H1 (cell line): ENCODE data around the gene CACNG8. TPM values are rescaled to one million over a fixed set of nuclear protein-coding genes. Genes with fewer than 3 reads are reported as not detected.

Source experiments
- CTCF ChIA-PET: fragments of 300-600 bp; sonication (Branson Sonifier 250); formaldehyde crosslinking; loops from one replicate; lab custom pipeline; 2021; ENCODE audit not compliant: partially characterized antibody; lab: Charles Lee
- POLR2A ChIA-PET: fragments of 300-600 bp; sonication (Branson Sonifier 250); formaldehyde crosslinking; loops from one replicate; lab custom pipeline; 2021; ENCODE audit warnings: inconsistent platforms; ENCODE audit not compliant: partially characterized antibody; lab: Charles Lee
- DNase-seq, 2 experiments: peaks; one replicate each; pipeline versions ENCODE4 v3.0.0 to v3.0.0-alpha.2; 2010 to 2022; ENCODE audit warnings: low spot score in 2 of 2, low read depth in 1 of 2, mixed read lengths in 1 of 2
- FAIRE-seq: peaks from 2 replicates; lab custom pipeline; 2011; peaks lifted over from hg19 to GRCh38; lab: Jason Lieb, UNC
- H2AFZ ChIP-seq: 2 replicates; pipeline ENCODE4 v1.8.1; 2012; ENCODE audit warnings: low read length, inconsistent platforms
- H2AK5ac ChIP-seq: 2 replicates; pipeline ENCODE4 v1.6.1; 2013; ENCODE audit warnings: low read depth, low read length
- H2BK120ac ChIP-seq: replicated peaks from 2 replicates; pipeline ENCODE3; 2013; ENCODE audit warnings: low read depth, low read length, inconsistent platforms
- H2BK12ac ChIP-seq: 2 replicates; pipeline ENCODE4 v1.6.1; 2013; ENCODE audit warnings: low read depth, low read length
- H2BK15ac ChIP-seq: 2 replicates; pipeline ENCODE4 v1.6.1; 2013; ENCODE audit warnings: low read length
- H2BK20ac ChIP-seq: 2 replicates; pipeline ENCODE4 v1.6.1; 2013; ENCODE audit warnings: low read length
- H2BK5ac ChIP-seq: 2 replicates; pipeline ENCODE4 v1.6.1; 2013; ENCODE audit warnings: low read depth, low read length
- H3K14ac ChIP-seq: 2 replicates; pipeline ENCODE4 v1.6.1; 2013; ENCODE audit warnings: inconsistent platforms; ENCODE audit not compliant: insufficient read length
- H3K18ac ChIP-seq: 2 replicates; pipeline ENCODE4 v1.6.1; 2013; ENCODE audit warnings: low read length; ENCODE audit errors: extremely low read depth
- H3K23ac ChIP-seq: 2 replicates; pipeline ENCODE4 v1.6.1; 2013; ENCODE audit warnings: inconsistent platforms; ENCODE audit not compliant: insufficient read length
- H3K23me2 ChIP-seq: 2 replicates; pipeline ENCODE4 v1.6.1; 2013; ENCODE audit warnings: low read depth, low read length
- H3K27ac ChIP-seq: 2 replicates; pipeline ENCODE4 v1.6.1; 2011; ENCODE audit warnings: low read depth, low read length, inconsistent platforms
- H3K27me3 ChIP-seq, 4 experiments: replicated peaks in 1 of 4; 1 replicate in 1 of 4; 2 replicates in 3 of 4; pipeline versions ENCODE4 v1.6.1 to v1.8.1; 2011 to 2013; ENCODE audit warnings: low read length in 3 of 4, mild to moderate bottlenecking in 3 of 4, inconsistent platforms in 2 of 4, mixed read lengths in 2 of 4, moderate library complexity in 1 of 4; ENCODE audit not compliant: control insufficient read depth in 3 of 4, insufficient read depth in 3 of 4; ENCODE audit errors: extremely low read depth in 1 of 4
- H3K36me3 ChIP-seq, 4 experiments: 2 replicates each; pipeline versions ENCODE4 v1.6.1 to v1.8.1; 2011 to 2013; ENCODE audit warnings: mild to moderate bottlenecking in 4 of 4, low read length in 3 of 4, moderate library complexity in 2 of 4, control low read depth in 1 of 4, inconsistent platforms in 1 of 4; ENCODE audit not compliant: insufficient read depth in 4 of 4, control insufficient read depth in 2 of 4
- H3K4ac ChIP-seq: replicated peaks from 2 replicates; pipeline ENCODE3; 2013; ENCODE audit warnings: low read length, low read depth, mixed read lengths, inconsistent platforms; ENCODE audit not compliant: insufficient read length
- H3K4me1 ChIP-seq, 4 experiments: replicated peaks in 1 of 4; 1 replicate in 1 of 4; 2 replicates in 3 of 4; pipeline versions ENCODE4 v1.6.1 to v1.8.1; 2011 to 2013; ENCODE audit warnings: low read length in 3 of 4, inconsistent platforms in 2 of 4, mixed read lengths in 1 of 4; ENCODE audit not compliant: insufficient read depth in 4 of 4, control insufficient read depth in 3 of 4
- H3K4me2 ChIP-seq, 2 experiments: 2 replicates each; pipeline versions ENCODE4 v1.6.1 to v1.8.1; 2011 to 2013; ENCODE audit warnings: low read depth in 2 of 2, low read length in 2 of 2, control low read depth in 1 of 2, inconsistent platforms in 1 of 2, mild to moderate bottlenecking in 1 of 2; ENCODE audit not compliant: insufficient read depth in 1 of 2
- H3K4me3 ChIP-seq, 4 experiments: fragments of 200-600, 300-600 bp in 1 of 4; sonication (generic), shearing (Covaris generic), sonication (Bioruptor Twin) in 1 of 4; 2 replicates each; pipeline versions ENCODE4 v1.5.1 to v1.8.1; 2011 to 2016; ENCODE audit warnings: low read length in 4 of 4, low read depth in 3 of 4, control low read depth in 2 of 4, inconsistent platforms in 2 of 4, mild to moderate bottlenecking in 2 of 4, mixed read lengths in 1 of 4, moderate library complexity in 1 of 4; ENCODE audit not compliant: insufficient read depth in 2 of 4; ENCODE audit errors: extremely low read depth in 1 of 4
- H3K56ac ChIP-seq: replicated peaks from 2 replicates; pipeline ENCODE3; 2013; ENCODE audit warnings: low read depth, mild to moderate bottlenecking, mixed read lengths, low read length, inconsistent platforms; ENCODE audit not compliant: insufficient read length
- H3K79me1 ChIP-seq: 2 replicates; pipeline ENCODE4 v1.6.1; 2013; ENCODE audit warnings: low read depth, low read length, control low read depth
- H3K79me2 ChIP-seq, 2 experiments: 2 replicates each; pipeline versions ENCODE4 v1.6.1 to v1.8.1; 2012 to 2013; ENCODE audit warnings: low read length in 2 of 2, mild to moderate bottlenecking in 2 of 2, inconsistent platforms in 1 of 2; ENCODE audit not compliant: insufficient read depth in 2 of 2, control insufficient read depth in 1 of 2
- H3K9ac ChIP-seq, 4 experiments: replicated peaks in 1 of 4; 1 replicate in 1 of 4; 2 replicates in 3 of 4; pipeline versions ENCODE4 v1.6.1 to v1.8.1; 2011 to 2013; ENCODE audit warnings: low read depth in 3 of 4, low read length in 3 of 4, control low read depth in 2 of 4, mild to moderate bottlenecking in 2 of 4, moderate library complexity in 2 of 4, inconsistent platforms in 1 of 4; ENCODE audit errors: extremely low read depth in 1 of 4
- H3K9me3 ChIP-seq, 2 experiments: 2 replicates each; pipeline versions ENCODE4 v1.6.1 to v1.8.1; 2012 to 2013; ENCODE audit warnings: mild to moderate bottlenecking in 2 of 2, moderate library complexity in 2 of 2, control low read depth in 1 of 2, inconsistent platforms in 1 of 2, low read depth in 1 of 2, low read length in 1 of 2, mixed read lengths in 1 of 2; ENCODE audit not compliant: insufficient read depth in 2 of 2
- H4K20me1 ChIP-seq, 2 experiments: replicated peaks in 1 of 2; 2 replicates each; pipeline versions ENCODE3 to v1.8.1; 2011 to 2013; ENCODE audit warnings: inconsistent platforms in 2 of 2, low read length in 2 of 2, mild to moderate bottlenecking in 1 of 2; ENCODE audit not compliant: insufficient read depth in 2 of 2, control insufficient read depth in 1 of 2
- H4K5ac ChIP-seq: 2 replicates; pipeline ENCODE4 v1.6.1; 2013; ENCODE audit warnings: low read length, low read depth, mixed read lengths, inconsistent platforms; ENCODE audit not compliant: insufficient read length
- H4K8ac ChIP-seq: 2 replicates; pipeline ENCODE4 v1.8.0; 2013; ENCODE audit warnings: mild to moderate bottlenecking, moderate library complexity, low read length, inconsistent platforms; ENCODE audit not compliant: insufficient read depth; ENCODE audit errors: extremely low read depth
- H4K91ac ChIP-seq: replicated peaks from 2 replicates; pipeline ENCODE3; 2013; ENCODE audit warnings: low read length, mixed read lengths, inconsistent platforms; ENCODE audit not compliant: insufficient read length
- KDM5A ChIP-seq: fragments of 200-600 bp; IDR thresholded peaks from 2 replicates; pipeline ENCODE4 v1.7.1; 2012; ENCODE audit warnings: mild to moderate bottlenecking, low read length, inconsistent platforms, mixed read lengths
- WGBS, 2 experiments: shearing (Covaris generic) in 1 of 2; methylation state at CpG; one replicate each; pipeline versions ENCODE4 v1.1.6 to v1.1.7; 2013 to 2015; ENCODE audit warnings: low lambda C conversion rate in 2 of 2, mixed read lengths in 2 of 2, inconsistent platforms in 1 of 2, low coverage in 1 of 2, missing lambda C conversion rate in 1 of 2; ENCODE audit not compliant: insufficient replicate concordance in 2 of 2, insufficient coverage in 1 of 2, insufficient read length in 1 of 2; ENCODE audit errors: extremely low coverage in 1 of 2, missing lambda C conversion rate in 1 of 2; 5-methylcytosine and 5-hydroxymethylcytosine counted together
- polyA plus RNA-seq, 7 experiments: library from polyadenylated mRNA; depleted of rRNA in 3 of 7; stranded (reverse) in 5 of 7; unstranded in 2 of 7; fragments of >200 nt in 5 of 7; fragments of 200-250 nt in 2 of 7; gene quantifications; 1 replicate in 5 of 7; 2 replicates in 1 of 7; 4 replicates in 1 of 7; pipeline versions ENCODE4 v1.2.1 to v1.2.3, GENCODE V29; 2011 to 2013; ENCODE audit warnings: missing spikeins in 2 of 7, mixed read lengths in 2 of 7
- total RNA-seq: library from RNA; stranded (reverse); fragmentation: NEBNext Ultra II Directional; extraction: Animal tissue kit (Norgen Biotek cat#: 25700); gene quantifications from 2 replicates; pipeline ENCODE4 v1.2.1, GENCODE V29; 2021
- TF ChIP-seq, protein P1 (sequence below): IDR thresholded peaks from 2 replicates; pipeline ENCODE4 v1.6.1; 2012; ENCODE audit warnings: inconsistent platforms

Gene CACNG8
- total and polyA plus RNA-seq, 2 of the 8 experiments (the other 6 are each of a cell fraction or from before 2014, with no cell fraction given), result 0.41 to 4.5 TPM

DNA sequence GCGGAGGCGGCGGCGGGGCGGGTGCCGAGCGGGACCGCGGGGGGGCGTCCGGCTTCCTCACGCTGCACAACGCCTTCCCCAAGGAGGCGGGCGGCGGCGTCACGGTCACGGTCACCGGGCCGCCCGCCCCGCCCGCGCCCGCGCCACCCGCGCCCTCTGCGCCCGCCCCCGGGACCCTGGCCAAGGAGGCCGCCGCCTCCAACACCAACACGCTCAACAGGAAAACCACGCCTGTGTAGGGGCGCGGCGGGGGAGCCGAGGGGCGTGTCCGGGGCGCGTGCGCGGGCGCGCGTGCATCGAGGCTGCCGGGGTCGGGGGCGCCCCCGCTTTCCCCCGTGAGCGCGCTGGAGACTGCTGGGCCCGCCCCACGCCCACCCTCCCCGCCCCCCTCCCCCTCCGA lies 19.9 kb downstream of the CACNG8 start:
- ChIA-PET CTCF (interaction anchor here (2.3 to 3.2 kb wide), 2 partner anchors 41 to 82 kb away, joined by 5 to 35 read pairs; no protein-coding TSS in a partner anchor), POLR2A (interaction anchor here (1.0 to 3.1 kb wide), 6 partner anchors 10 to 75 kb away, joined by 4 to 41 read pairs (median 11); no protein-coding TSS in a partner anchor)
- H3K9me3 ChIP-seq, result no peaks in the 10 kb centered on the region
- H3K23me2 ChIP-seq, result peaks cover 28% of the 10 kb centered on the region
- peaks cover 2 to 8% of the 10 kb centered on the region in 2 experiments for H4K20me1 ChIP-seq
- no CpG with 5 or more reads among the region's 61 CpGs for WGBS, 2 experiments
- H4K91ac ChIP-seq, result no peak overlapping the region
- H3K27ac ChIP-seq, result no peak overlapping the region
- no peak overlapping the region for H3K14ac ChIP-seq
- H2BK15ac ChIP-seq, result no peak overlapping the region
- H2AK5ac ChIP-seq, result no peak overlapping the region
- FAIRE-seq, result no peak
- H3K4ac ChIP-seq, result no peak overlapping the region
- H3K56ac ChIP-seq, result no peak overlapping the region
- H2BK5ac ChIP-seq, result no peak overlapping the region
- H2BK12ac ChIP-seq, result no peak overlapping the region
- peak overlapping the region in 2 of 4 experiments; percentile 18 to 35; a peak in 3 of 8 replicates for H3K4me3 ChIP-seq
- peaks cover 4 to 13% (median 9%) of the 10 kb centered on the region in 4 experiments for H3K4me1 ChIP-seq
- peak in 1 of 2 experiments; percentile 66 for DNase-seq
- no peak overlapping the region for H4K5ac ChIP-seq
- no peaks in the 10 kb centered on the region for H3K79me1 ChIP-seq
- no peak overlapping the region for H3K18ac ChIP-seq
- H2BK20ac ChIP-seq, result no peak overlapping the region
- no peak overlapping the region for H3K23ac ChIP-seq
- H2BK120ac ChIP-seq, result no peak overlapping the region
- no peak overlapping the region; the same call in 1 of the 2 replicates for H4K8ac ChIP-seq
- peaks cover 0 to 3% of the 10 kb centered on the region in 2 experiments; a peak in 1 of 4 replicates for H3K79me2 ChIP-seq
- H3K27me3 ChIP-seq, result peaks cover 0 to 5% (median 2%) of the 10 kb centered on the region in 4 experiments; a peak in 3 of 7 replicates
- no peak overlapping the region for H3K9ac ChIP-seq
- no peaks in the 10 kb centered on the region for H3K36me3 ChIP-seq
- H3K4me2 ChIP-seq, result peak overlapping the region; percentile 47 to 95; a peak in 3 of 4 replicates
- TF ChIP-seq, protein P1, sequence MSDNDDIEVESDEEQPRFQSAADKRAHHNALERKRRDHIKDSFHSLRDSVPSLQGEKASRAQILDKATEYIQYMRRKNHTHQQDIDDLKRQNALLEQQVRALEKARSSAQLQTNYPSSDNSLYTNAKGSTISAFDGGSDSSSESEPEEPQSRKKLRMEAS, result peak; percentile 31; the same call in 1 of the 2 replicates
- no peak for TF ChIP-seq KDM5A
- no peak overlapping the region for H2AFZ ChIP-seq
